GM12892 (cell line): ENCODE results near the gene PRPF18.

Source experiments
- POLR2AphosphoS5 ChIP-seq: IDR thresholded peaks from 2 replicates; pipeline ENCODE4 v1.6.1; 2011; ENCODE audit warnings: low read depth, low read length, control low read depth
- TAF1 ChIP-seq: IDR thresholded peaks from 2 replicates; pipeline ENCODE4 v1.6.1; 2011; ENCODE audit warnings: low read depth, mild to moderate bottlenecking, control low read depth, low read length, borderline replicate concordance

DNA sequence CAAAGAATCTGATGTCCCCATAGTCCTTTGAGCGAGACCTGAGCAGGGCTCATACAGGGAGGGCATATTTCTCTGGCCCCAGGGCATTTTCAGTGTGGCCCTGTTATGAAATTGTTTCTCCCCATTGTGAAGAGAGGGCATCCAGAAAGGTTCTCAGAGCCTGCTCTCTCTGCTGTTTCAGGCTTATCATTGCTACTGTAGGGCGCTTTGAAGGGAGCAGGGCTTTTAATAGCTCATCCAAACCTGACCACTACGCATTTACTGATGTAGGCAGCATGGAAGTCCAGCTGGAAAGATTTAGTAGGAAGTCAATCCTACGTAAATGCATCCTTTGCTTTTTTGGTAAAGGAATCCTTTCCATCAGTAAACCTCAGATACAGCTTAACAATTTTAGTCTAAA lies 68.1 kb downstream of the PRPF18 start:
- TF ChIP-seq TAF1 (no peak), POLR2AphosphoS5 (no peak)
